GM18519 (cell line): ENCODE data around the gene CCDC187.

Experiments
- ATAC-seq: cut with Tn5 transposase; IDR thresholded peaks from one replicate; pipeline ENCODE4 v1.9.1; 2021; ENCODE audit warnings: mild to moderate bottlenecking, moderate library complexity; ENCODE audit not compliant: unreplicated experiment, low FRiP score

Gene CCDC187

DNA sequence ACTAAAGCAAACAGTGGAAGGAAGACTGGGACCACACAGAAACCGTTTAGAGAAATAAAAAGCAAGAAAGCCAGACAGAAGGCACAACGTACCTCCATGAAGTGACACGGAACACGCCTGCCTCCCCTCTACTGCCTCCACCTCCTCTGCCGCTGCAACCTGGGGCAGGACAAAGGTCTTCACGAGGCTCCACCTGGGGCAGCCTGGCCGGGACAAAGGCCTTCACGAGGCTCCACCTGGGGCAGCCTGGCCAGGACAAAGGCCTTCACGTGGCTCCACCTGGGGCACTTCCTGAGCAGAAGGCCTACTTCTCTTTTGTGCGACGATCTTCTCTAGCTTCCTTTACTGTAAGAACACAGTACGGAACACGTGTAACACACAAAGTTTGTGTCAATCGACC lies 70.0 kb downstream of the CCDC187 start:
- ATAC-seq: no peak

GRCh38 chr9:136233411-136233810 lies 70.5 kb downstream of the CCDC187 start:
- ATAC-seq: no peak

GRCh38 chr9:136232969-136233368 lies 70.9 kb downstream of the CCDC187 start:
- ATAC-seq: no peak

GRCh38 chr9:136231478-136232297 lies 72.2 kb downstream of the CCDC187 start:
- ATAC-seq: no peak

- no peak for ATAC-seq
These were observed 73.1 kb downstream of the CCDC187 start for GRCh38 chr9:136230773-136231172.

DNA sequence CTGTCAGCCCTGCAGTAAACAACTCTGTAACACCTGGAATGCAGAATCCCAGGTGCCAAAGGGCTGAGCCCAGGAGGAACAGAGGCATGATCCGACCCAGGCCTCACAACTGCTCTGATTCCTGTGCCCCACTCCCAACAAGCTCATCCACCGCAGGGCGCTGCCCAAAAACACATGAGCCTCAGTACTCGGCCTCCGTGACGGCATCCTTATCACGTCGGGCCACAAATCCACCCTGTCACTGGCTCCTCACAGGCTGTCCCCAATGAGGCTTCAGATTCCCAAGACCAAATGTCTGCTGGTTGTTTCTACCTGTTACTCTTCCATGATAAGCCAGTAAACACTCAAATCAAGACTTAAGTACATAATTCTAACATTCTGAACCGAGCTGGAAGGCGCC lies 73.5 kb downstream of the CCDC187 start:
- no peak for ATAC-seq

DNA sequence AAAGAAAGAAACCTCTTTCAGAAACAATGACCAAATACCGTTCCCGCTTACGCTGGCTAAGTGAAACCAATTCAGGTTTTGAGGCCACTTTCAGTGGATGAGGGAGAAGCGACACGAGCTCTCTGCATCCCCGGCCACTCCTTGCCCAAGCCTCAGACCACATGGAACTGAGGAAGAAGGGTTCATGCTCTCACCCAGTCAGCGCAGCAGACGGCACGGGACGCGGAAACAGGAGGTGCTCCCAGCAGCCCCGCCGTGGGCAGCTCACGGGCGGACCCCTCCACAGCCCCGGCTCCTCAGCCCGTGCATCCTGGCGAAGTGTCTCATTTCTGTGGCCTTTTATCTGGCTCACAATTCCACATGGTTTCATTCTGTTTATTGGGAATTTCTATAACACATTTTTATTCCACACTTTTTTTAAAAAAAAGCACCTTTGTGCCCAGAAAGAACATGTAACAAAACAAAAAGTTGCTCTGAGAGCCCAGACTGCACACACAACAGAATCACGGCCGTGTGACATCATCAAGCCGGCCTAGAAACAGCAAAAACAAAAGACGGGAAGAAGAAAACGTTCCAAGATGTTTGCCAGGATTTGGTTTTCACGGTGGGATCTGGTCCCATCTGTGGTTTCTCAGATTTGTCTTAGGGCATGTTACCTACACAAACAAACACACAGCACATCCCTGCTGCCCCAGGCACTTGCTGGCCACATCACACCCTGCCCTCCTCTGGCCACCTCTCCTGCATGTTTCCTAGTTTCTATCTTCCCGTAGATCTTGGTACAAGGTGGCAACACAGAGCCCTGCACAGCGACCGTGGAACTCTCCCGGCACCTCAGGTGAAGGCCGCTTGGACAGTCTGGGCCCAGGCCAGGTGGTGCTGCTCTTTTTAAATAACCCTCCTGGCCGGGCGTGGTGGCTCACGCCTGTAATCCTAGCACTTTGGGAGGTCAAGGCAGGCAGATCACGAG lies 74.5 kb downstream of the CCDC187 start:
- ATAC-seq: no peak

DNA sequence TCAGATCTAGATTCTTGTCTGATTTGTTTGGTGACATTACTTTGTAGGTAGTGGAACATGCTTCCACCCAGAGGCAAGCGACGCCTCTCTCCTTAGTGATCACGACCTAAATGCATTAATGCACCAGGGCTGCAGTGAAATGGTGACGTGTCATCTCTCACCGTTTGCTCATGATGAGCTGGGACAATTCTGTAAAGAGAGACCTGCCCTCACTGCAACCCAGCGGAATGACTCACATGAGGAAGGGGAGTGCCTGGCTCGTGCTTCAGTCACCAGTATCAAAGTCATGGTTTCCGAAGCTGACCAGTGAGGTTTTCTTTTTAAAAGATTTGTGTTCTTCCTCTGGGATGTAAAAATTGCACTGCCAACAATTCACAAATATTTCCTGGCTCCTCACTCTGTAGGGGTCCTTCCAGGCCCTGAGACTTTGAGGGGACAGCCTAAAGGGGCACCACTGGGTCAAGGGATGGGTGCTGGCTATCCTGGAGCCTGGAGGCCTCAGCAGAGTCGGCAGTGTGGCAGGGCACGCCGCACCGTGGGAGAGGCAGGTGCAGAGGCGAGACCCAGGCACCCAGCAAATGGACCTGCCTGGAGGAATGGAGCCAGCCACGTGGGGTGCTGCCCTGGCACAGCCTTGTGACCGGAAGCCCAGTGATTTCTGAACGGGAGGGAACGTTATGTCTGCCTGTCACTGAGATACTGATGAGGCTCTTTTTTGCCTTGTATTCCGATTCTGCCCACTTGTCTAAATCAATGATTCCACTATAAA lies 75.6 kb downstream of the CCDC187 start:
- ATAC-seq: no peak

DNA sequence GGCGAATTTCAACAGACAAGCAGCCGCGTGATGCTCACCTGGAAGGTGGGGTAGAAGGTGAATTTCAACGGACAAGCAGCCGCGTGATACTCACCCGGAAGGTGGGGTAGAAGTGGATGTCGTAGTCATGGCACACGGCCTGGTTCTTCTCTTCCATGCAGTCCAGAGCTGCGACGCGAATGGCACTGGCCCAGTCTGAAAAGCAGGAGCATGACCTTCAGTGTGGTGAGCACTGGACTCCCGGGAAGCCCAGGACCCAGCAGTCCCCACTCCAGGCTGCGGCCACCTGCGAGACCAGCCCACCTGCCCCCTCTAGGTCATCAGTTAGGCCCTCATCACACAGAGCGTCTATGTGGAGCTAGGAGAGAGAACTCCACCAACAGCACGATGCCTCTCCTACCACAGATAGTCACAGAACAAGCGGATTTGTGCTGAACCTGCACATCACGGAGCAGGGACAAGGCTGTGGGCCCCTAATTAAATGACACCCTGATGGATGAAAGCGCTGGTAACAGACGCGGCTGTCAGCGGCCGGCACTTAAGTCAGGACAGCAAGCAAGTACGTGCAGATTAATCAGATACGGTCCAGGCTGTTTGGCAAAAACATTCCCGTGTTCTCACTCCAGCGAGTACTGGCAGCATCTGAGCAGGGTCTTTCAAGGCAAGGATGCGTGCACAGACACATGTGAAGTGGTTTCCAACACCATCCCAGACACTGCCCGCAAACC lies 77.0 kb downstream of the CCDC187 start:
- ATAC-seq: no peak

DNA sequence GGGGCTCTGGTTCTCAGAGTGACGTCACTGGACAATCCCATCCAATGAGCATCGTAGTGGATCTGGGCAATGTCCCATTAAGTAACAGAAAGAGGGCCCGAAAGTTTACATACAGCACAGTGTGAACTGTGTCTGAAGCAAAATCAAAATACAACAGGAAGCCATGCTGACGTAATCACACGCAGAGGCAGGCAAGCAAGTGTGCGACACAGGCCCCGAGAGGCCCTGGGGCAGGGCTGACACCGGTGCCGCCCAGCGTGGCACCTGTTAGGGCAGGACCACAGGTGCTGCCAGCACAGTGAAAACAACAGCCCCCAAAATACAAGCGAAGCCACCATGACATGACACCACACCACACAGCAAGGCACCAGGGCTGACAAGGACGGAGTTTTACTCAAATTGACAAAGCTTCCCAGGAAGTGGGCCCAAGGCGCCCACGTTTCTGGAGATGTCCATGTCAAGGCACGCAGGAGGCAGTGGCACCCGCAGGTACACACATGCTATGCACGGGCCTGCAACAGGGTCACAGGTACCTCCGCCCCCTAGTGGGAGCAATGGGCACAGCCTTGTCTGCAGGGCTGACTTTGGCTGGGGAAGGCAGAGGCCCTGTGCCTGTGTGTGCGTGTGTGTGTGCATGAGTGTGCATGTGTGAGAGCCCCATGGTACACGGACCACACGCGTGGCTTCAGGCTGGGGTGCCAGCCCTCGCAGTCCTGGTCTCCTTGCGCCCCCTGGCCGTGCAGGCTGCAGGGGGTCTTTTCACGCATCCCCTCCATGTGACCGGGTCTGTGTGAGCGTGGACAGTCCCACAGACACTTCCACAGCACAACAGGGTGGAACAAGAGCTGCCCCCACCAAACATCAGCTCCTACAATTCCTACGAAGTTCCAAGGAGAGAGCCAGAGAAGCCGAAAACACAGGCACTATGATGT lies 77.9 kb downstream of the CCDC187 start:
- no peak for ATAC-seq

GRCh38 chr9:136225366-136225747 lies 78.5 kb downstream of the CCDC187 start:
- no peak for ATAC-seq

DNA sequence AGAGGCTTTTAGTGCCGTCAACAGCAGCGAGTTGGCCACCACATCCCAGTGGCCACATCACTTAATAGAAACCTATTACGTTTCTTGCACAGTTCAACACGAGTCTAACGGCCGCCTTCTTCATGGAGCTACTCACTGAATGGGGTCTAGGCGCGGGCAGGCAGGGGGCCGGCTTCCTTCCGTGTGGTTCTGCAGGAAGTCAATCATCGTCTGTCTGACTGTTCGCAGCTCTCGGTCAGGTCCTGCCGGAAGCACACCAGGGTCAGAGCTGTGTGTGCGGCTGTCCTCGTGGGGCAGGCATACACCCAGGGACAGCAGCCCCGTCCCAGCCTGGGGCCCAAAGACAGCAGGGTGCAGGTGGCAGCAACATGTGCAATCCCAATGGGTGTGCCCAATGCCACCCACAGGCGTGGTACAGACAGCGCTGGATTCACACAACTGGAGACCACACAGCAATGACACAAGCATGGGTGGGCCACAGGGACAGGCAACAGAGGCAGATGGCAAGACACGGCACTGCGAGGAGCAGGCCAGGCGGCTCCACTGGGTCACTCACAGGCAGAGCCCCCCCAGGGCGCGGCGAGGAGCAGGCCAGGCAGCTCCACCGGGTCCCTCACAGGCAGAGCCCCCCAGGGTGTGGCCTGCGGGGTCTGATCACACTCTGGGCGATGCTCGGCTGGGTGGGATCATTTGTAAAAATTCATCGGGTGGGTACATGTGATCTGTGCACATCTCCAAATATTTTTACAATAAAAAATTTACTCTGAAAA lies 79.8 kb downstream of the CCDC187 start:
- ATAC-seq: no peak

- ATAC-seq: no peak
These were observed 81.0 kb downstream of the CCDC187 start for GRCh38 chr9:136222906-136223285.

DNA sequence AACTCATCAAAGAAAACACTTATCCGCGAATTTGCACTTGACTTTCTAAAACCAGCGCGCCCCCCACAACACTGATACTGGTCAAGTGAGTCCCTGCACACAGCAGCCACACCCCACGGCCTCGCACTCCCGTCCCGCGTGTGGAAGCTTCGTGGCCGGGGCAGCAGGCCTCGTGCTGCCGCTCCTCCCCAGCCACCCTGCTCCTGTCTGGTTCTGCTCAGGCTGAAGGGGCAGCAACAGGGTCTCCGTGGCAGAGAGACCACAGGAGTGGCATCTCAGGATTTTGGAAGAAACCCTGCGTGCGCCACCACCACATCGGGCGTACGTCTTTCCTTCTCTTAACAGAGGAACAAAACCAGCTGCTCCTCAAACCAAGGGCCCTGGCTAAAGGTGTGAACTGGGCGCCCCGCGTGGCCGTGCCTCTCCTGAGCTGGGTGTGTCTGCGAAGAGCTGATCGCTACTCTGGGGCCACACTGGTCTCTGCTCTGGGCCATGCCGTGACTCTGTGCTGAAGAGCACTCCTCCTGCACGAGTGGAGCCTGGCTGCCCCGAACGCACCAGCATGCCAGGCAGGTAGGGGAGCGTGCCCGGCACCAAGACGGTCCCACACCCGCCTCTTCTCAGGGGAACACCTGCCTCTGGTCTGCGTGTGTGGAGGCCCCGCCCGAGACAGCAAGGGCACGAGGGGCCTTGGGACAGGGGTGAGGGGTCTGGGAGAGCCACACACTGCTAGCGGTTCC lies 81.6 kb downstream of the CCDC187 start:
- no peak for ATAC-seq

GRCh38 chr9:136220017-136220729 lies 83.7 kb downstream of the CCDC187 start:
- no peak for ATAC-seq

DNA sequence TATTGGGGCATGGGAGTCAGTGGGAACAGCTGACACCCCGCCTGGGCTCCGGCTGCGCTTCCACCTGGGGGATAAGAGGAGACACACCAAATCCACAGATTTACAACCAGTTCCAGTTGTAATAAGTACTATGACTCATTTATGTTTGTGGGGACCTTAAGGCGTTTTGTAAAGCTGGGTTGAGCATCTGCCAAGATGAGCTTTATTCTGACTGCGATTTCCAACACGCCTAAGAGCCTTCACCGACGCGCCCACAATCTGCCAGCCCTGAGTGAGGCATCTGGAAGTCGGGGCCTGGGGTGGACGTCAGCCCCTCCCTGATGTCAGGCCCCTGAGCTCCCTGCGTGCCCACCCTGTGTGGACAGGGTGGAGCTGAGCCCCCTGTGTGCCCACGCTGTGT lies 84.6 kb downstream of the CCDC187 start:
- no peak for ATAC-seq

- no peak for ATAC-seq
These were observed 85.2 kb downstream of the CCDC187 start for GRCh38 chr9:136218673-136219072.
